Brain microvascular endothelial cell (primary cell): Measurements from ENCODE around the gene NATD1.

Experiments used
- DNase-seq: peaks from one replicate; pipeline ENCODE4 v3.0.0-alpha.2; 2020
- H3K27ac ChIP-seq: fragments of 250-450 bp; sonication (Bioruptor Pico); 2 replicates; pipeline ENCODE4 v1.5.1; 2020; ENCODE audit warnings: mild to moderate bottlenecking, moderate library complexity
- H3K27me3 ChIP-seq: fragments of 250-450 bp; sonication (Bioruptor Pico); replicated peaks from 2 replicates; pipeline ENCODE4 v1.5.1; 2020; ENCODE audit warnings: mild to moderate bottlenecking
- H3K36me3 ChIP-seq: fragments of 250-450 bp; sonication (Bioruptor Pico); replicated peaks from 2 replicates; pipeline ENCODE4 v1.5.1; 2020; ENCODE audit warnings: mild to moderate bottlenecking
- H3K4me3 ChIP-seq: 2 replicates; pipeline ENCODE4 v1.5.1; 2011; ENCODE audit warnings: low read depth, mild to moderate bottlenecking, control low read depth, low read length, moderate library complexity
- in situ Hi-C: cut with HindIII; loops from 2 replicates; pipeline ENCODE4 v1.10.0; 2017; ENCODE audit warnings: low sequenced_read_pairs, low pct_ligation_motif_present
- TF ChIP-seq, protein P1 (sequence below): IDR thresholded peaks from 2 replicates; pipeline ENCODE4 v1.5.1; 2011; ENCODE audit warnings: low read depth, mild to moderate bottlenecking, moderate library complexity, low read length, control low read depth, inconsistent platforms; ENCODE audit errors: missing control alignments

Gene NATD1, protein sequence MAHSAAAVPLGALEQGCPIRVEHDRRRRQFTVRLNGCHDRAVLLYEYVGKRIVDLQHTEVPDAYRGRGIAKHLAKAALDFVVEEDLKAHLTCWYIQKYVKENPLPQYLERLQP

DNA sequence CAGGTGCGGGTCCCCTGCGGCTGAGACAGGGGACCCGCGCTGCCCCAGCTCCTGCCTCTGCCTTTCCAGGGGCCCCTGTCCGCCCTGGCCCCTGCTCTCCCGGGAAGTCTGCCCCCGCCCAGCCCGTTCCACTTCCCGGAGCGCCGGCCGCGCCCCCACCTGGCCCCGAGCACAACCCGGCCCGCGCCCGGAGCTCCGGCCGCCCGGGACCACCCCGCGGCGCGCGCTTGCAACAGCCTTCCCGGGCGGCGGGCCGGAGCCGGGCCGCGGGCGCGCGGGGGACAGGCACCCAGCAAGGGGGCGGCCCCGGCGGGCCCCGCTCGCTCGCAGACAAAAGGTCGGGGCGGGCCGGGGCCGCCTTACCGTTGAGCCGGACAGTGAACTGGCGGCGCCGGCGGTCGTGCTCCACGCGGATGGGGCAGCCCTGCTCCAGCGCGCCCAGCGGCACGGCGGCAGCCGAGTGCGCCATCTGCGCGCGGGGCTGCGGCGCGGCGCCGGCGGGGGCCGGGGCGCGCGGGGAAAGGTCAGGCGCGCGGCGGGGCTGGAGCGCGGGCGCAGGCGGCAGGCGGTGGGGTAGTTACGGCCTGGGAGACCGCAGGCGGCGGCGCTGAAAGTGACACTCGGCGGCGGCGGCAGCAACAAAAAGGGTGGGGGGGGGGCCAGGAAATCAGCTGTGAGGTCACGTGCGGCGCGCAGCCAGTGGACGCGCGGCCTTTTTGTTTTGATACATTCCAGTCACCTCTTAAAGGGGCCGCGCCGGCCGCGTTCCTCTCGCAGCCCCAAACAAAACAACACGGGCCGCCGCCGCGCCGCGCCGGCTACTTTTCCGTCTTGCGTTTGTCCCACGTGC is at the start of gene NATD1:
NATD1 (minus strand) TSS at position 615 of the 850 bp plus-strand sequence; CDS start at position 469, 146 bp downstream.
- TF ChIP-seq, protein P1, sequence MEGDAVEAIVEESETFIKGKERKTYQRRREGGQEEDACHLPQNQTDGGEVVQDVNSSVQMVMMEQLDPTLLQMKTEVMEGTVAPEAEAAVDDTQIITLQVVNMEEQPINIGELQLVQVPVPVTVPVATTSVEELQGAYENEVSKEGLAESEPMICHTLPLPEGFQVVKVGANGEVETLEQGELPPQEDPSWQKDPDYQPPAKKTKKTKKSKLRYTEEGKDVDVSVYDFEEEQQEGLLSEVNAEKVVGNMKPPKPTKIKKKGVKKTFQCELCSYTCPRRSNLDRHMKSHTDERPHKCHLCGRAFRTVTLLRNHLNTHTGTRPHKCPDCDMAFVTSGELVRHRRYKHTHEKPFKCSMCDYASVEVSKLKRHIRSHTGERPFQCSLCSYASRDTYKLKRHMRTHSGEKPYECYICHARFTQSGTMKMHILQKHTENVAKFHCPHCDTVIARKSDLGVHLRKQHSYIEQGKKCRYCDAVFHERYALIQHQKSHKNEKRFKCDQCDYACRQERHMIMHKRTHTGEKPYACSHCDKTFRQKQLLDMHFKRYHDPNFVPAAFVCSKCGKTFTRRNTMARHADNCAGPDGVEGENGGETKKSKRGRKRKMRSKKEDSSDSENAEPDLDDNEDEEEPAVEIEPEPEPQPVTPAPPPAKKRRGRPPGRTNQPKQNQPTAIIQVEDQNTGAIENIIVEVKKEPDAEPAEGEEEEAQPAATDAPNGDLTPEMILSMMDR: no peak
- H3K27ac ChIP-seq: no peak within 1 kb of the TSS
- in situ Hi-C loops: no loop called here
- DNase-seq: peak; percentile 71
- peak within 1 kb of the TSS; percentile 54 for H3K4me3 ChIP-seq
- H3K36me3 ChIP-seq: no peaks in the 10 kb centered on the region
- no peaks in the 10 kb centered on the region for H3K27me3 ChIP-seq

DNA sequence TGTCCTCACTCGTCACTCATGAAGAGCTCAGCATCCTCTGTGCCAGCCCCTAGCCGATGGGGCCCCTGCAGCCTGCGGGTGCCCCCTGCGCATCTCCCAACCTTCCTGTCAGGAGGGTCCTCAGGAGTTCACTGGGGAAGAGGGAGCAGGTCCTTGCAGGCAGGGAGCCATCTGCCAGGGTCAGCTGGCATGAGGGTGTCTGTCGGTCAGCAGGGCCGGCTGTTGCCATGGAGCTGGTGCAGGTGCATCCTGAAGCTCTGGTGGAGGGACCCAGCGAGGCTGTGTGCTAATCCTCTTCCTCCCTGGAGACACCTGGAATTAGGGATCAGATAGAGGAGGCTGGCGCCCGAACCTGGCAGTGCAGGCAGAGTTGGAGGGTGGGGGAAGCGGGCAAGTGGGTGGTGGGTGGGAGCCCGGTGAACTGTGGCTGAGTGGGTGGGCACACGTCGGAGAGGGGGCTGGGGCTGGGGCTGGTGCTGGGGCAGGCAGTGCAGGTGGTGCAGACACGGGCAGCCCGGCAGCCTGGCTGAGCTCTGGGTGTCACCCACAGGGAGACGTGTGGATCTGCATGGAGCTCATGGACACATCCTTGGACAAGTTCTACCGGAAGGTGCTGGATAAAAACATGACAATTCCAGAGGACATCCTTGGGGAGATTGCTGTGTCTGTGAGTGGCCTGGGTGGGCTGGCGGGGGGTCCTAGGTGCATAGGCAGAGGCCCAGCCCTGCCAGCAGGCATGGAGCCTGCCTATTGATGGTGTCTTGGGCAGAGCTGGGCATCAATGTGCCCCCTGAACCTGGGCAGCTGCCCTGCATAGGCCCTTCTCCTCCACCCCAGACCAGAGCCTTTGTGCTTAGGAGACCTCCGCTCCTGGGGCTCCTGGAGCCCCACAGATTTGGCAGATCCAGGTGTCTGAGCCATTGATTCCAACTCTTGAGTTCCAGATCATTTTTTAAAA is 48.7 kb upstream of the NATD1 start:
- H3K36me3 ChIP-seq: peaks cover 62% of the 10 kb centered on the region
- in situ Hi-C loops: no loop called here
- TF ChIP-seq, protein P1: no peak
- no peak for DNase-seq
- no peak overlapping the region for H3K4me3 ChIP-seq
- no peaks in the 10 kb centered on the region for H3K27me3 ChIP-seq
- H3K27ac ChIP-seq: no peak overlapping the region

DNA sequence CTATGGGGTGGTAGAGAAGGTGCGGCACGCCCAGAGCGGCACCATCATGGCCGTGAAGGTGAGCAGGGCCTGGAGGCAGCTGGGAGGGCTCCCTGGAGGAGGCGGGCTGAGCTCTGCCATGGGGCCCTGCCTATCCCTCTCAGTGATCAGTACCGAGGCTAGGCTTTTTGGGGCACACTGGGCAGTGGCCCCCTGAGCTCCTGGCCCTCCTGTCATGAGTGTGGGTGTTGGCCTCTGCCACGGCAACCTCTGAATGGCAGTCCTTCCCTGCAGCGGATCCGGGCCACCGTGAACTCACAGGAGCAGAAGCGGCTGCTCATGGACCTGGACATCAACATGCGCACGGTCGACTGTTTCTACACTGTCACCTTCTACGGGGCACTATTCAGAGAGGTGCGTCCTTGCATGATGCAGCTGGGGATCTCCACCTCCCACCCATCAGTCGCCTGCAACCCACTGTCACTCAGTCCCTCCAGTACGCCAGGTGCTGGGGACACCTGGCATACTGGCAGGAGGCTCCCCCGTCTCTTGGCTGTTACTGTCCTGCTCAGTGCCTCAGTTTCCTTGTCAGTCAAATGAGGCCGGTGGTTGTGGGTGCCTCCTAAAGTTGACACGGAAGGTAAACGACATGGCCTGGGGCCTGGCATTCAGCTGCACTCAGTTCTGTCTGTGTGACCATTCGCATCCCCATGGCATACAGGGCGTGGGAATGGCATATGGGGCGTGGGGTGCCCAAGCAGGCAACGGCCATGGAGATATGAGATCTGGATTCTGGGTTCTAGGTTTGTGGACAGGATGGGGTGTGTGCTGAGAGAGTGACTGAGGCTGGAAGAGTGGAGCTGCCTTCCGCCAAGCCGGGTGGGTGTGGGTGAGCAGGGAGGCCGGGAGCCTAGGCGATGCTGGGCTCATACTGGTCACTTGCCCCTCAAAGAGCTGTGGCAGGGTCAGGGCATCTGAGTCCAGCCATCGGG is 47.7 kb upstream of the NATD1 start:
- H3K27me3 ChIP-seq: no peaks in the 10 kb centered on the region
- no peak overlapping the region for H3K4me3 ChIP-seq
- in situ Hi-C loops: no loop called here
- TF ChIP-seq, protein P1: no peak
- H3K36me3 ChIP-seq: peaks cover 53% of the 10 kb centered on the region
- DNase-seq: no peak
- no peak overlapping the region for H3K27ac ChIP-seq

DNA sequence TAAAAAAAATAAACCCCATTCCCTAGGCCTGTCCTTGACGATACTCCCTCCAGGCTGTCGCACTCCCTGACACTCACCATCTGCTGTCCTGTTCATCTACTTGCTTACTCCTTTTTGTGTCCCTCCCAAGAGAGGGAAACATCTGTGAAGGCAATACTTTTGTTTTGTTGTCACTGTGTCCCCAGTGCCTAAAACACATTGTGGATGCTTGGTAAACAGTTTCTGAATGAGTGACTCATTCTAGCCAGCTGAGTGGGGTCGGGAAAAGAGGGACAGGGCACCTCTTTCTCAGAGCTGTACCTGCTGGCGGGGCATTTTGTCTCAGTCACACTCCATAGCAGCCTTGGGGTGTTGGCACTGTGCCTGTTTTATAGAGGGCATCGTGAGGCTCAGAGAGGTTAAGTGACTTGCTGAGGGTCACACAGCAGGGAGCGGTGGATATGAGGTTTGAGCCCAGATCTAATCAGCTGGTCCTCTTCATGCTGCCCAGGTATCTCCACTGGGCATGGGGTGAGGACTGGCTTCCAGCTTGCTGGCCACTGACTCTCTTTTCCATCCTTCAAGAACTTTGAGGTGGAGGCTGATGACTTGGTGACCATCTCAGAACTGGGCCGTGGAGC is 46.9 kb upstream of the NATD1 start:
- H3K27ac ChIP-seq: no peak overlapping the region
- no peak overlapping the region for H3K4me3 ChIP-seq
- no peaks in the 10 kb centered on the region for H3K27me3 ChIP-seq
- peaks cover 53% of the 10 kb centered on the region for H3K36me3 ChIP-seq
- no peak for DNase-seq
- TF ChIP-seq, protein P1: no peak
- in situ Hi-C loops: no loop called here
